NCI-H146 (cell line): Measurements from ENCODE around the gene ZNF276.

Experiments used
- DNase-seq: peaks from one replicate; lab custom pipeline; 2025; lab: John Stamatoyannopoulos, UW

ZNF276 gene

GRCh38 chr16:89712274-89712781 is 9.0 kb upstream of the ZNF276 start:
- DNase-seq: no peak

- DNase-seq: no peak
Measured at GRCh38 chr16:89716493-89716892, 4.8 kb upstream of the ZNF276 start.

GRCh38 chr16:89716916-89717687 is 4.2 kb upstream of the ZNF276 start:
- no peak for DNase-seq

GRCh38 chr16:89717688-89718505 is 3.4 kb upstream of the ZNF276 start:
- no peak for DNase-seq

- DNase-seq: no peak
Measured at GRCh38 chr16:89720551-89720812, 855 bp upstream of the ZNF276 start.

- peak; percentile 27 for DNase-seq
Measured at GRCh38 chr16:89721546-89722391, 432 bp downstream of the ZNF276 start.

GRCh38 chr16:89722392-89723278 is 1.3 kb downstream of the ZNF276 start:
- DNase-seq: no peak

- peak; percentile 65 for DNase-seq
Measured at GRCh38 chr16:89723279-89724250, 2.2 kb downstream of the ZNF276 start.

- no peak for DNase-seq
Measured at GRCh38 chr16:89727406-89728120, 6.2 kb downstream of the ZNF276 start.

GRCh38 chr16:89729293-89729692 is 8.0 kb downstream of the ZNF276 start:
- DNase-seq: no peak

- no peak for DNase-seq
Measured at GRCh38 chr16:89729863-89730593, 8.7 kb downstream of the ZNF276 start.

- DNase-seq: no peak
Measured at GRCh38 chr16:89730610-89731234, 9.4 kb downstream of the ZNF276 start.

GRCh38 chr16:89732142-89732917 is 11.0 kb downstream of the ZNF276 start:
- DNase-seq: no peak

GRCh38 chr16:89732918-89733242 is 11.5 kb downstream of the ZNF276 start:
- DNase-seq: no peak

GRCh38 chr16:89733322-89733721 is 12.0 kb downstream of the ZNF276 start:
- no peak for DNase-seq

- DNase-seq: no peak
Measured at GRCh38 chr16:89733792-89734191, 12.5 kb downstream of the ZNF276 start.

- DNase-seq: no peak
Measured at GRCh38 chr16:89736554-89736953, 15.2 kb downstream of the ZNF276 start.
